ENCODE data around the gene KRT83.
"Not testable (repeated sequence)": the region's sequence is repeated elsewhere in the genome, so short reads cannot be mapped to it uniquely, and the experiment has no call there.

GRCh38 chr12:52287816-52288805 is 33.1 kb downstream of the KRT83 start:
- TF ChIP-seq, protein P1, sequence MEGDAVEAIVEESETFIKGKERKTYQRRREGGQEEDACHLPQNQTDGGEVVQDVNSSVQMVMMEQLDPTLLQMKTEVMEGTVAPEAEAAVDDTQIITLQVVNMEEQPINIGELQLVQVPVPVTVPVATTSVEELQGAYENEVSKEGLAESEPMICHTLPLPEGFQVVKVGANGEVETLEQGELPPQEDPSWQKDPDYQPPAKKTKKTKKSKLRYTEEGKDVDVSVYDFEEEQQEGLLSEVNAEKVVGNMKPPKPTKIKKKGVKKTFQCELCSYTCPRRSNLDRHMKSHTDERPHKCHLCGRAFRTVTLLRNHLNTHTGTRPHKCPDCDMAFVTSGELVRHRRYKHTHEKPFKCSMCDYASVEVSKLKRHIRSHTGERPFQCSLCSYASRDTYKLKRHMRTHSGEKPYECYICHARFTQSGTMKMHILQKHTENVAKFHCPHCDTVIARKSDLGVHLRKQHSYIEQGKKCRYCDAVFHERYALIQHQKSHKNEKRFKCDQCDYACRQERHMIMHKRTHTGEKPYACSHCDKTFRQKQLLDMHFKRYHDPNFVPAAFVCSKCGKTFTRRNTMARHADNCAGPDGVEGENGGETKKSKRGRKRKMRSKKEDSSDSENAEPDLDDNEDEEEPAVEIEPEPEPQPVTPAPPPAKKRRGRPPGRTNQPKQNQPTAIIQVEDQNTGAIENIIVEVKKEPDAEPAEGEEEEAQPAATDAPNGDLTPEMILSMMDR (tag by site-specific recombination; IDR thresholded peaks at IDR 0.05): not testable (repeated sequence)
- TF ChIP-seq REST, GLI4, ZNF544, ZSCAN18, FEZF1, ZNF324, ZNF514, ZNF747 (tag by site-specific recombination; IDR thresholded peaks at IDR 0.05): not testable (repeated sequence)
- TF ChIP-seq, protein P2, sequence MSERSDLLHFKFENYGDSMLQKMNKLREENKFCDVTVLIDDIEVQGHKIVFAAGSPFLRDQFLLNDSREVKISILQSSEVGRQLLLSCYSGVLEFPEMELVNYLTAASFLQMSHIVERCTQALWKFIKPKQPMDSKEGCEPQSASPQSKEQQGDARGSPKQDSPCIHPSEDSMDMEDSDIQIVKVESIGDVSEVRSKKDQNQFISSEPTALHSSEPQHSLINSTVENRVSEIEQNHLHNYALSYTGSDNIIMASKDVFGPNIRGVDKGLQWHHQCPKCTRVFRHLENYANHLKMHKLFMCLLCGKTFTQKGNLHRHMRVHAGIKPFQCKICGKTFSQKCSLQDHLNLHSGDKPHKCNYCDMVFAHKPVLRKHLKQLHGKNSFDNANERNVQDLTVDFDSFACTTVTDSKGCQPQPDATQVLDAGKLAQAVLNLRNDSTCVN (tag by site-specific recombination; optimal IDR thresholded peaks at IDR 0.05): not testable (repeated sequence)
- TF ChIP-seq, protein P3, sequence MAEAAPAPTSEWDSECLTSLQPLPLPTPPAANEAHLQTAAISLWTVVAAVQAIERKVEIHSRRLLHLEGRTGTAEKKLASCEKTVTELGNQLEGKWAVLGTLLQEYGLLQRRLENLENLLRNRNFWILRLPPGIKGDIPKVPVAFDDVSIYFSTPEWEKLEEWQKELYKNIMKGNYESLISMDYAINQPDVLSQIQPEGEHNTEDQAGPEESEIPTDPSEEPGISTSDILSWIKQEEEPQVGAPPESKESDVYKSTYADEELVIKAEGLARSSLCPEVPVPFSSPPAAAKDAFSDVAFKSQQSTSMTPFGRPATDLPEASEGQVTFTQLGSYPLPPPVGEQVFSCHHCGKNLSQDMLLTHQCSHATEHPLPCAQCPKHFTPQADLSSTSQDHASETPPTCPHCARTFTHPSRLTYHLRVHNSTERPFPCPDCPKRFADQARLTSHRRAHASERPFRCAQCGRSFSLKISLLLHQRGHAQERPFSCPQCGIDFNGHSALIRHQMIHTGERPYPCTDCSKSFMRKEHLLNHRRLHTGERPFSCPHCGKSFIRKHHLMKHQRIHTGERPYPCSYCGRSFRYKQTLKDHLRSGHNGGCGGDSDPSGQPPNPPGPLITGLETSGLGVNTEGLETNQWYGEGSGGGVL (tag by site-specific recombination; IDR thresholded peaks at IDR 0.05): not testable (repeated sequence)

Measured in HEK293 (cell line).